GM12865 (cell line): Measurements from ENCODE around the gene C5.

Experiments used
- DNase-seq: peaks from one replicate; pipeline ENCODE4 v3.0.0; 2010; ENCODE audit warnings: low read depth
- H3K4me3 ChIP-seq: 2 replicates; pipeline ENCODE4 v1.5.1; 2011; ENCODE audit warnings: mild to moderate bottlenecking, low read depth, low read length, control low read depth
- TF ChIP-seq, protein P1 (sequence below): IDR thresholded peaks from 2 replicates; pipeline ENCODE4 v1.5.1; 2011; ENCODE audit warnings: low read length, control low read depth, low read depth, inconsistent platforms; ENCODE audit not compliant: insufficient read depth; ENCODE audit errors: missing control alignments

C5 gene

DNA sequence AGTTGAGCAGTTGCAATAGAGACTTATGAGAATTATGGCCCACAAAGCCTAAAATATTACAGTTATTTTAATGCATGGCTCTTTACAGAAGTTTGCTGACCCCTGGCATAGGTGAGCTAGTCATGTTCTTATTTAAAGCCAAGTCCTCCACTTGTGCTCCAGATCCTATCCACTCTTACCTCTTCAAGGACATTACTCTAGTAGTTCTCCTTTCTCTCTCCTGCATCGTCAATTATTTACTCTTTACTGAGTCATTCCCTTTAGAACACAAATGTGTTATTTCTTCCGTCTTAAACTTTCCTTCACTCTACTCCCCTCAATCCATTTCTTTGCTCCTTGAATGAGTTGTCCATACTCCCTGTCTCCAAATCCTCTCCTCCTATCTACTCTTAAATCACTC is 102.9 kb downstream of the C5 start:
- DNase-seq: no peak
- no peak overlapping the region for H3K4me3 ChIP-seq
- TF ChIP-seq, protein P1, sequence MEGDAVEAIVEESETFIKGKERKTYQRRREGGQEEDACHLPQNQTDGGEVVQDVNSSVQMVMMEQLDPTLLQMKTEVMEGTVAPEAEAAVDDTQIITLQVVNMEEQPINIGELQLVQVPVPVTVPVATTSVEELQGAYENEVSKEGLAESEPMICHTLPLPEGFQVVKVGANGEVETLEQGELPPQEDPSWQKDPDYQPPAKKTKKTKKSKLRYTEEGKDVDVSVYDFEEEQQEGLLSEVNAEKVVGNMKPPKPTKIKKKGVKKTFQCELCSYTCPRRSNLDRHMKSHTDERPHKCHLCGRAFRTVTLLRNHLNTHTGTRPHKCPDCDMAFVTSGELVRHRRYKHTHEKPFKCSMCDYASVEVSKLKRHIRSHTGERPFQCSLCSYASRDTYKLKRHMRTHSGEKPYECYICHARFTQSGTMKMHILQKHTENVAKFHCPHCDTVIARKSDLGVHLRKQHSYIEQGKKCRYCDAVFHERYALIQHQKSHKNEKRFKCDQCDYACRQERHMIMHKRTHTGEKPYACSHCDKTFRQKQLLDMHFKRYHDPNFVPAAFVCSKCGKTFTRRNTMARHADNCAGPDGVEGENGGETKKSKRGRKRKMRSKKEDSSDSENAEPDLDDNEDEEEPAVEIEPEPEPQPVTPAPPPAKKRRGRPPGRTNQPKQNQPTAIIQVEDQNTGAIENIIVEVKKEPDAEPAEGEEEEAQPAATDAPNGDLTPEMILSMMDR: no peak

DNA sequence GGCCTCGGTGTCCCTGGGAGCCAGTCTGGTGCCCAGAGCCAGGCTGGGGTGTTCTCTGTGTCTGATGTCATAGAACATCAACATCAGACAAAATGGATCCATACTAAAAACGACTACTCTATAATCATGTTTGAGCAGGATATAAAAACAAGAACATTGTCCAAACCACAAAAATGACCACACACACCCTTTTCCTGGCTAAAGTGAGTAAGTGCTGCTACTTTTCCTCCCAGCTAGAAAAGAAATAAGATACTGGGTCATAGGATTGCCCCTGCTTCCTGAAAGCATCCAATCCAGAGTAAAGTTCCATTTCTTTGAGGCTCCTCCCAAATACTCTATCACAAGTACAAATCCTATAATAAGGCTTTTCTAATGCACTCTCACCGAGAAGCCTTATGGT is 103.8 kb downstream of the C5 start:
- no peak for DNase-seq
- no peak overlapping the region for H3K4me3 ChIP-seq
- TF ChIP-seq, protein P1: no peak

DNA sequence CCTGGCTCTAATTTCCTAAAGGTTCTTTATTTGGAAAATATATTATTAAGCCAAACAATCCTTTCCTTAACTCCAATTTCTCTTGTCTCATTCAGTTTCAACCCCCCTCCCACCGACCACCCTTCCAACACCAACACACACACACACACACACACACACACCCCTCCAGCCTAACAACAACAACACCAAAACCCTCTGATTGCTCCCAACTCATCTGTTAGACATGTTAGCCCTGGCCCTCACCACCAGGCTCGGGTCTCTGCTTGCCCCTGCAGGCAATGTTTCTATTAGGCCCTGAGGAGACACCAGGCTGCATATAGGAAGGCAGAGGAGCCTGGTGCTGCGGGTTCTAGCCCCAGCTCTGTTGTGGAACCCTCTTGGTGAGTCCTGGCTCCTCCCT is 105.1 kb downstream of the C5 start:
- no peak overlapping the region for H3K4me3 ChIP-seq
- TF ChIP-seq, protein P1: no peak
- DNase-seq: no peak

DNA sequence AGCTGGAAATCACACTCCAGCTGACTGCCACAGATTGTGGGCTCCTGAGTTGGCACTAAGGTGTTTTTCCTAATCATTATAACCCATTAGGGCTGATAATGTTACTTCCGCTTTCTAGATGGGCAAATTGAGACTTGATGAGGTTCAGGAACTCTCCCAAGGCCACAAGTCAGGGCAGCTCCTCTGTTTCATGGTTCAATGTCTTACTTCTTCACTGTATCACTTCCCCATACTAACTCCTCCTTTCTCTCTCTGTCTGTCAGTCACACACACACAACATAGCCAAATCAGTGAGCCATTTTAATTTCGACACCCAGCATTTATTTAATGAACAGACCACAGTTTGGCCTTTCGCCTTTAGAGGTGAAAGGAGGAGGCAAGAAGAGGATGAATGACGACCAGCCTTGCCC is 105.6 kb downstream of the C5 start:
- H3K4me3 ChIP-seq: no peak overlapping the region
- peak; percentile 73 for DNase-seq
- TF ChIP-seq, protein P1: no peak

DNA sequence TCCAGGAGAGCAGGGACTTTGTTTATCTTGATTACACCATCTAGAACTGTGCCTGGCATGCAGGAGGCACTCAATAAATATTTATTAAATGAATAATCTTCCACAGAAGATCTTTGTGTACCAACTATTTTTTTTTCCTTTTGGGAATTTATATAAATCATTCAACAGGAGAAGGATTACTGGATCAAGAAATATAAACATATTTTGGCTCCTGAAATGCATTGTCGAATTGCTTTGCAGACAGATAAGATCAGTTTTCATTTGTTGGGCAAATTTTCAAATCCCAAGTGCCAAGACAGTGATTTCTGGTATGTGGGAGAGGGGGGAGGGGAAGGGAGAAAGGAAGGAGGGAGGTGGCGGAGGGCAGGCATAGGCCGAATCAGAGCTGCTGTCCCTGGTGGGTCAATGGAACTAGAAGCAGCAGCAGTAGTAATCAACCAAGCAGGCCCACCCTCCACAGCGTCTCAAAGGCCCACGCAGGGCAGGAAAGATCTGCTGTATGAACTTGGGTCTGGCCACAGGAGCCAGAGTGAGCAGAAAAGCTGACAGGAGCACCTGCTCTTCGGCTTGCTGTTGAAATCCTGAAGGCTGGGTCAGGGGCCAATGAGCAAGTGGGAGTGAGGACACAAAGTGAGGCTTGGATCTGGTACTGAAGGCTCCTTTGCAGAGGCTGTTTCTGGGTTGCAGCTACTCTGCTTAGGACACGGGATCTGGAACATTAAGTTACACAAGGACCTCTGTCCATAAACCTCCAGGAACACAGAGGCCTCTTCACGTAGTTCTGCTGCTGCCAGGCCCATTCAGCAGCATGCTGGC is 107.7 kb downstream of the C5 start:
- TF ChIP-seq, protein P1: no peak
- DNase-seq: no peak
- no peak overlapping the region for H3K4me3 ChIP-seq

DNA sequence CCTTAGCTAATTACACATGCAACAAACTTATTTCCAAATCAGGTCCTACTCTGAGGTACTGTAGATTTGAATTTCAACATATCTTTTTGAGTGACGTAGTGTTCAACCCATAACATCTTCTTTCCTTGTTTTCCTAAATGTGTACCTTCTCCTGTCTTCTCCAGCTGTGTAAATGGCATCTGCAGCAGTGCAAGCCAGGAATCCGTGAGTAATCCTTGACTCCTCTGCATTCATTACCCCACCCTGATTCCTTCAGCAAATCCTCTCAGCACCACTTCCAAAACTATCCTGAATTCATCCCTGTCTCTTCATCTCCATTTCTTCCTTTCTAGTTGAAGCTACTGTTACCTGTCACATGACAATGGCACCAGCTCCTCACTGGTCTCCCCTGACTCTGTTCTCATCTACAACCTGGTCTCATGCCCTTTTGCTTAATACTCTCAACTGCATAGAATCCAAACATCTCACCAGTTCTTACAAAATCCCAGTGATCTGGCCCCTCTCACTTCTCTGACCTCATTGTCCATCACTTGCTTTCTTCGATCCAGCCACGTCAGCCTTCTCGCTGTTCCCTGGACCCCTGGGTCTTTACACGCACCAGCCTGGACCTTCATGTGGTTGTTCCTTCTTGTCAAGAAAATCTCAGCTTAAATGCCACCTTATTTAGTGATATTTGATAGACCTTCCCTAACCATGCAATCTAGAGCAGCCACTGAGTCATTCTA is 108.9 kb downstream of the C5 start:
- H3K4me3 ChIP-seq: no peak overlapping the region
- no peak for DNase-seq
- TF ChIP-seq, protein P1: no peak

DNA sequence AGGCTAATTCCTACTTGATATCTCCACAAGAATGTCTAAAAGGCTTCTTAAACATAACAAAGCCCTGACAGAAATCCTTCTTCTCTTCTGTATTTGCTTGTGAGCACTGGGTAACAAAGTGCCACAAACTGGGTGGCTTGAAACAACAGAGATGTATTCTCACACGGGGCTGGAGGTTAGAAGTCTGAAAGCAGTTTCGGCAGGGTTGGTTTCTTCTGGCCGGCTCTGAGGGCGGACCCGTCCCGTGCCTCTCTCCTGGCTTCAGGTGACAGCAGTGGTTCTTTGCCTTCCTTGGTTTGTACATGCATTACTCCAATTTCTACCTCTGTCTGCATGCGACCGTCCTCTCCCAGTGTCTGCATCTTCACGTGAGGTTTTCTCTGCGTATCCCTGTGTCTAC is 109.5 kb downstream of the C5 start:
- TF ChIP-seq, protein P1: no peak
- H3K4me3 ChIP-seq: no peak overlapping the region
- no peak for DNase-seq
